Small intestine (tissue), 7 donors: ENCODE data around the gene DNMT1. TPM values are rescaled to one million over a fixed set of nuclear protein-coding genes. Genes with fewer than 3 reads are reported as not detected.

Source experiments
- DNase-seq, 2 donors: peaks; one replicate each; pipeline versions ENCODE4 v3.0.0 to v3.0.0-alpha.2; 2013
- FAIRE-seq: peaks from 2 replicates; lab custom pipeline; 2012; peaks lifted over from hg19 to GRCh38; lab: Jason Lieb, UNC
- H3K27ac ChIP-seq, 3 donors: one replicate each; pipeline ENCODE4 v1.5.1; 2013; ENCODE audit warnings: low read length in 2 of 3, mild to moderate bottlenecking in 2 of 3, control low read depth in 1 of 3, inconsistent platforms in 1 of 3, low read depth in 1 of 3, moderate library complexity in 1 of 3
- H3K27me3 ChIP-seq, 3 donors: one replicate each; pipeline ENCODE4 v1.6.1; 2013; ENCODE audit warnings: low read length in 3 of 3, inconsistent platforms in 1 of 3; ENCODE audit not compliant: control insufficient read depth in 3 of 3, insufficient read depth in 3 of 3
- H3K36me3 ChIP-seq, 3 donors: one replicate each; pipeline ENCODE4 v1.6.1; 2013; ENCODE audit warnings: low read length in 3 of 3, inconsistent platforms in 1 of 3, low read depth in 1 of 3, mild to moderate bottlenecking in 1 of 3, moderate library complexity in 1 of 3; ENCODE audit not compliant: control insufficient read depth in 3 of 3, insufficient read depth in 2 of 3
- H3K4me1 ChIP-seq, 3 donors: one replicate each; pipeline ENCODE4 v1.6.1; 2013; ENCODE audit warnings: low read length in 2 of 3, inconsistent platforms in 1 of 3, low read depth in 1 of 3, mild to moderate bottlenecking in 1 of 3, moderate library complexity in 1 of 3; ENCODE audit not compliant: control insufficient read depth in 3 of 3, insufficient read depth in 2 of 3
- H3K4me3 ChIP-seq, 3 donors: one replicate each; pipeline ENCODE4 v1.5.1; 2013; ENCODE audit warnings: low read length in 3 of 3, control low read depth in 1 of 3, inconsistent platforms in 1 of 3, low read depth in 1 of 3, mild to moderate bottlenecking in 1 of 3, moderate library complexity in 1 of 3
- H3K9me3 ChIP-seq, 2 donors: one replicate each; pipeline ENCODE4 v1.6.1; 2013; ENCODE audit warnings: low read depth in 1 of 2, low read length in 1 of 2; ENCODE audit not compliant: control insufficient read depth in 2 of 2, insufficient read depth in 1 of 2
- WGBS, 3 donors: extraction: QIAGEN DNeasy Blood & Tissue Kit; methylation state at CpG; one replicate each; pipeline ENCODE4 v1.1.7; 2013; 5-methylcytosine and 5-hydroxymethylcytosine counted together
- polyA plus RNA-seq, 4 donors: library from polyadenylated mRNA; stranded (reverse) in 3 of 4; unstranded in 1 of 4; fragments of 200-250 nt in 3 of 4; fragments of 120-200 nt in 1 of 4; gene quantifications; one replicate each; pipeline versions ENCODE4 v1.2.1 to v1.2.3, GENCODE V29; 2013
- donor health status: healthy with polysubstance abuse.
- donor health status: control.
- donor health status: control.
- donor health status: Bipolar disorder and iron deficiency.
- donor health status: healthy.

DNMT1 gene
- polyA plus RNA-seq, 4 donors: 10.0 to 44.8 (median 22.9) TPM

- H3K27me3 ChIP-seq: peaks cover 0 to 6% (median 0%) of the 10 kb centered on the region in 3 donors
- WGBS, 3 donors: 68 to 74% (median 68%) methylated on average over 8 of the region's 8 CpGs
- no peak for FAIRE-seq
- peak overlapping the region in 2 of 3 donors; percentile 41 to 91 for H3K27ac ChIP-seq
- no peaks in the 10 kb centered on the region for H3K36me3 ChIP-seq
- H3K4me1 ChIP-seq: peaks cover 0 to 4% (median 3%) of the 10 kb centered on the region in 3 donors
- no peak for DNase-seq
- H3K9me3 ChIP-seq: no peaks in the 10 kb centered on the region
- peak overlapping the region in 2 of 3 donors; percentile 69 for H3K4me3 ChIP-seq
Measured at GRCh38 chr19:10231612-10232228, 37.0 kb upstream of the DNMT1 start.

GRCh38 chr19:10230861-10231611 lies 36.3 kb upstream of the DNMT1 start, which contains the start of gene S1PR2:
Gene S1PR2 (minus strand): TSS chr19:10231331. CDS start chr19:10224905, 6,426 bp downstream.
- Histone ChIP-seq H3K4me3 (peak within 1 kb of the TSS; percentile 53 to 69 (median 69)), H3K36me3 (no peaks in the 10 kb centered on the region), H3K4me1 (peaks cover 0 to 4% (median 3%) of the 10 kb centered on the region in 3 donors), H3K9me3 (no peaks in the 10 kb centered on the region), H3K27ac (peak within 1 kb of the TSS; percentile 36 to 91 (median 84)), H3K27me3 (peaks cover 0 to 6% (median 0%) of the 10 kb centered on the region in 3 donors)
- FAIRE-seq (no peak), DNase-seq (peak; percentile 36 to 76)
- WGBS, 3 donors: 0 to 1% (median 1%) methylated on average over 45 to 73 of the region's 73 CpGs

- Histone ChIP-seq H3K9me3 (no peaks in the 10 kb centered on the region), H3K4me3 (peak overlapping the region; percentile 53 to 69 (median 69)), H3K27ac (peak overlapping the region in 2 of 3 donors; percentile 84 to 91), H3K27me3 (peaks cover 0 to 6% (median 0%) of the 10 kb centered on the region in 3 donors), H3K4me1 (peaks cover 0 to 4% (median 3%) of the 10 kb centered on the region in 3 donors), H3K36me3 (no peaks in the 10 kb centered on the region)
- 1 to 2% (median 1%) methylated on average over 47 to 70 of the region's 70 CpGs for WGBS, 3 donors
- no peak for FAIRE-seq
- peak; percentile 26 to 40 for DNase-seq
Measured at GRCh38 chr19:10230173-10230860, 35.6 kb upstream of the DNMT1 start.

- no peak for FAIRE-seq
- 55 to 67% (median 64%) methylated on average over 2 of the region's 2 CpGs for WGBS, 3 donors
- peaks cover 0 to 8% (median 0%) of the 10 kb centered on the region in 3 donors for H3K36me3 ChIP-seq
- DNase-seq: peak; percentile 22 to 30
- H3K4me3 ChIP-seq: no peak overlapping the region
- H3K4me1 ChIP-seq: peaks cover 0 to 4% (median 3%) of the 10 kb centered on the region in 3 donors
- H3K9me3 ChIP-seq: no peaks in the 10 kb centered on the region
- peak overlapping the region in 1 of 3 donors; percentile 57 for H3K27ac ChIP-seq
- peaks cover 0 to 6% (median 0%) of the 10 kb centered on the region in 3 donors for H3K27me3 ChIP-seq
Measured at GRCh38 chr19:10228920-10229319, 34.2 kb upstream of the DNMT1 start.

- no peak for FAIRE-seq
- peaks cover 0 to 6% (median 0%) of the 10 kb centered on the region in 3 donors for H3K27me3 ChIP-seq
- H3K36me3 ChIP-seq: peaks cover 0 to 14% (median 0%) of the 10 kb centered on the region in 3 donors
- WGBS, 3 donors: 76 to 89% (median 79%) methylated on average over 5 of the region's 5 CpGs
- H3K4me1 ChIP-seq: peaks cover 0 to 4% (median 3%) of the 10 kb centered on the region in 3 donors
- H3K9me3 ChIP-seq: no peaks in the 10 kb centered on the region
- no peak for DNase-seq
- H3K27ac ChIP-seq: peak overlapping the region in 1 of 3 donors; percentile 57
- no peak overlapping the region for H3K4me3 ChIP-seq
Measured at GRCh38 chr19:10228393-10228792, 33.6 kb upstream of the DNMT1 start.

GRCh38 chr19:10227026-10227971 lies 32.5 kb upstream of the DNMT1 start:
- H3K9me3 ChIP-seq: no peaks in the 10 kb centered on the region
- peaks cover 0 to 19% (median 0%) of the 10 kb centered on the region in 3 donors for H3K36me3 ChIP-seq
- DNase-seq: no peak
- peak overlapping the region in 2 of 3 donors; percentile 78 to 80 for H3K27ac ChIP-seq
- peaks cover 0 to 4% (median 3%) of the 10 kb centered on the region in 3 donors for H3K4me1 ChIP-seq
- 71 to 84% (median 79%) methylated on average over 26 to 28 of the region's 28 CpGs for WGBS, 3 donors
- no peak for FAIRE-seq
- no peak overlapping the region for H3K4me3 ChIP-seq
- H3K27me3 ChIP-seq: peaks cover 0 to 6% (median 0%) of the 10 kb centered on the region in 3 donors

- 53 to 79% (median 67%) methylated on average over 13 of the region's 13 CpGs for WGBS, 3 donors
- H3K9me3 ChIP-seq: no peaks in the 10 kb centered on the region
- H3K27ac ChIP-seq: peak overlapping the region in 2 of 3 donors; percentile 78 to 80
- FAIRE-seq (no peak), DNase-seq (peak in 1 of 2 donors; percentile 46)
- H3K4me3 ChIP-seq: no peak overlapping the region
- H3K4me1 ChIP-seq: peaks cover 0 to 4% (median under 1%) of the 10 kb centered on the region in 3 donors
- peaks cover 0 to 20% (median 0%) of the 10 kb centered on the region in 3 donors for H3K36me3 ChIP-seq
- peaks cover 0 to 6% (median 0%) of the 10 kb centered on the region in 3 donors for H3K27me3 ChIP-seq
Measured at GRCh38 chr19:10226376-10227025, 31.7 kb upstream of the DNMT1 start.
